OCI-LY3 (cell line): ENCODE measurements around the gene CATSPERE.

ENCODE experiments used
- CTCF ChIP-seq: fragments of 200-600, 300-600 bp; sonication (generic); IDR thresholded peaks from 2 replicates; pipeline ENCODE4 v1.5.1; 2014; ENCODE audit warnings: antibody characterized with exemption, low read length, low read depth
- EZH2phosphoT487 ChIP-seq: fragments of 200-600 bp; shearing (Covaris generic); IDR thresholded peaks from 2 replicates; pipeline ENCODE4 v1.6.1; 2018; ENCODE audit warnings: antibody characterized with exemption, mixed run types, low read depth

- TF ChIP-seq CTCF (no peak), EZH2phosphoT487 (no peak)
Measured at GRCh38 chr1:244634546-244634945, 173.5 kb downstream of the CATSPERE start.
